Epidermal melanocyte (primary cell): ENCODE results near the gene SLC22A13.
"Not testable (repeated sequence)": the region's sequence is repeated elsewhere in the genome, so short reads cannot be mapped to it uniquely, and the experiment has no call there.

Experiments used
- DNase-seq: peaks from one replicate; pipeline ENCODE4 v3.0.0; 2011; ENCODE audit warnings: low spot score; ENCODE audit not compliant: insufficient read length

SLC22A13 gene

DNA sequence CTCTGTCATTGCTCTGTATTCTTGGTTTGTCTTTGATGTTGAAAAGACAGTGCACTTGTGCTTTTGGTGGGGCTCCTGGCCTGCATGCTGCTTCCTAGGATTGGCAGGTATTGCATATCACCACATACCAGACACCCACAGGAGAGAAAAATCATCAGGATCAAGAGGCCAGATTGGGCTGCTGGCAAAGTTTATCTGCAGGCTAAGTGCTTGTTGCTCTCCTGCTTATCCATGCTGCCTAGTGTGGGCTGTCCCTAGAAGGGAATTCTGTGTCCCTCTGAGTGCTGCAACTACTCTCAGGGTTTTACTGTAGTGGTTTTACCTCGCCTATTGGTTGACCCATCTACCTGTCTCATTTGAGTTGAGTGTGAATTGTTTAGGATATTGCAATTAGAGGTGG is 833 bp upstream of the SLC22A13 start:
- DNase-seq = no peak

DNA sequence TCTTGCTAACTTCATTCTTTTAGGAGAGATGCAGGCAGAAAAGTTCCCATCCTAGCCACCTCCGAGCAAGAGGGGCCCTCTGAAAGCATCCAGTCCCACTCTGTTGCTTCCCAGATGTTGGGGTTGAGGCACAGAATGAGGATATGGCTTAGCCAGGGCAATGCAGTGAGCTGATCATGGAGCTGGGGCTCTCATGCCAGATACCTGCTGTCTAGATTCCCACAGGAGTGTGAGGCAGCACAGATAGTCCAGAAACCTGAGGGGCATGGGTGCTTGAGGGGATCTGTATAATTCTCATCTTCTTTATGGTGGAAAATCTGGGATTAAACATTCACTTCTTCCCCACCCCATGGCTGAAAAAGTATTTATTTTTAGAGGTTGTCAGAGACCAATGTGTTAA is 1.2 kb downstream of the SLC22A13 start:
- no peak for DNase-seq

DNA sequence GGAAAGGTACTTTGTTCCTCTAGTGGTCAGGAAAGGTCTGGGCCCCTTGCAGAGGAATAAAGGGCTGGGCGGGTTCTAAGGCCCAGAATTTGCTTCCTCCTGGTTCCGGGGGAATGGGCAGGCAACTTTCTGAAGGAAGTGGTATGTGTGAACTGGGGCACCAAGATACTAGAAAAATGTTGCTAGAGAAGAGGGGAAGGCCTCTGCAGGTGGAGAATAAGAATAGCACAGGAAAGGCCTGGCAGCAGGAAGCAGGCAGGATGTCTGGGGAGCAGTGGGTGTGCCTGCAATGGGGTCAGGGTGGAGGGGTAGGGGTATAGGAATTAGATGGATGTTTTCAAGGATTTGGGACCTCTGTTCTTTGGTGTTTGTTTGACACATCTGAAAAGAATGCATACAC is 2.0 kb downstream of the SLC22A13 start:
- DNase-seq = no peak

DNA sequence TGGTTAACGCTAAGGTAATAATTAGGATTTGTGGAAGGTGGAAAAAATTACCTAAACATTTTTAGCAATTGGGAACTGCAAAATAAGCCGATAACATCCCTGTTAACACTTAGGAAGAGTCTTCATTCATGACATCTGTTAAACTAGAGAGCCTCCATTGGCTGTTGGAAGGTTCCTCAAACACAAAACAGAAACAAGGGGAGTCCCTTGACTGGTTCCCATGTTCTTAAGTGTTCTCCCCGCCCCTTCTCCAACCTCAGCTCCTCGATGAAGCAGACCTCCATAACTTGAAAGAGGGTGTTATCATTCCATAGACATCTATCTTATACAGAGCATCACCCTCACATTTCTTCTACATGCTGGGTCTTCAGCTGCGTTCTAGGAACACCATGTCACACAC is 2.5 kb downstream of the SLC22A13 start:
- no peak for DNase-seq

DNA sequence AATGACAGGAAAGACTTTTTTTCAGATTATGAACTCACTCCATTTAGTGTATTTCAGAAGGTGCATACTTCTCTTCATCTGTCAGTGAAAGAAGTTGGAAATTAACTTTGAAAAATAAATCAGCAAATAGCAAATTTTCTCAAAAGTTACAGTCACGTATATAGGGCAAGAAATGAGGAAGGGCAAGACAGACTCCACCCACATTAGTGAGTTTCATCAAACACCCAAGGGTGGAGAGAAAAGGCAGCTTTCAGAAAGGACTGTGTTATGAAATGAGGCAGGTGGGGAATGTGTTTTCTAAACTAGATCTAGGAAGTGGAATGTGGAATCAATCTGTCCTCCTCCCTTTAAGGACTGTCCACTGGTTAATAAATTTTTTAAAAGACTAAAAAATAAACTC is 2.9 kb downstream of the SLC22A13 start:
- DNase-seq = no peak

DNA sequence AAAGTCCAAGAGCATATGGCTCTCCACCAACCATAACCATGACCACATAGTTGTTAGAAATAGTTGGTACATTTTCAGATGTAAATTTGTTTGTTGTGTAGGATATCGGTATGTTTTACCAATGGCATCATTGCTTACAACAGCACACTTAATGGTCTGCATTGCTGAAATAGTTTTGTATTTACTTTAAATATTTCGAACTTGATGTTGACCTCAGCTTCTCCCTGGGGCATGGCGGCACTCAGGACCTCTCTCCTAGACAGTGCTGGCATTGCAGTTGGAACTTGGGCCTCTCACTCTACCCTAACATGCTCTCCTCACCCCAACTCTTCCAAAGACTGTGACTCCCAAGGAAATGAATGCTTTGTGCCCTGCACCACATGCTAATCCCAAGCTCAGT is 5.0 kb downstream of the SLC22A13 start:
- no peak for DNase-seq

DNA sequence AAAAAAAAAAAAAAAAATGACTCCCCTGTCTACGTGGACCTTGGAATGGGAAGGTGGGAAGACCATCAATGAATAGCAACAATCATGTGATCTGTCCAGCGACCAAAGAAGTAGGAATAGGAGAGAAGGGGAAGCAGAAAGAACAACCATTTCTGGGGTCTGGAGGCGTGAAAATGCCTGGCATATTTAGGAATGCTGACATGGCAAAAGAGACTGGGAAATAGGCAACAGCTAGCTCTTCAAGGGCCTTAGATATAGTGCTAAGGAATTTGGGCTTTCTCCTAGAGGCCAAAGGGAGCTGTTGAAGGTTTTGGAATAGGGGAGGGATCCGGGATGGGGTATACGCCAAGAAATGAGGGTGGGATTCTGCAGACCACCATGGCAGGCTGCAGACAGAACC is 5.9 kb downstream of the SLC22A13 start:
- no peak for DNase-seq

DNA sequence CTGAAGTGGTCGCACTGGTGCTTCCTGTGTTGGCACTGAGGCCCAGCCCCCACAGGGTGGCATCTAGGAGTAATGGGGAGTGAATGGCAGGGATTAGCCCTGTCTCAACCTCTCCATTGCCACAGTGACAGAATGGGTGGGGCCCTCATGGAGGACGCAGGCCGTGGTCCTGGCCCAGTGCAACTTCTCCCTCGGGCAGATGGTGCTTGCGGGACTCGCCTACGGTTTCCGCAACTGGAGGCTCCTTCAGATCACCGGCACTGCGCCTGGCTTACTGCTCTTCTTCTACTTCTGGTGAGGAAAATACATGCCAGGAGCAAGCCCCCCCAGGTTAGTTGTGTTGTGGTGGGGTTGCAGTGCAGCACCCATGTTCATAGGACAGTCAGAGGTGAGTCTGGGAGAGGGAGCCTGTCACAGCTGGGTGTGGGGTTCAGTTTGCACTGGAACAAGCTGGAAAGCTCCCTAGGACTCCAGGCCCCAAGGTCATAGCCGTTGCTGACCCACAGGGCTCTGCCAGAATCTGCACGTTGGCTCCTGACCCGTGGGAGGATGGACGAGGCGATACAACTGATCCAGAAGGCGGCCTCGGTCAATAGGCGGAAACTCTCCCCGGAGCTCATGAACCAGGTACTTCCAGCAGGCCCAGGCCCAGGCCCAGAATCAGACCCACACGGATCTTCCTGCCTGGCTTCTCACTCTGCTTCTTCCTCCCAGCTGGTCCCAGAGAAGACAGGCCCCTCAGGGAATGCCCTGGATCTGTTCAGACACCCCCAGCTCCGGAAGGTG is 9.4 kb downstream of the SLC22A13 start:
- no peak for DNase-seq

DNA sequence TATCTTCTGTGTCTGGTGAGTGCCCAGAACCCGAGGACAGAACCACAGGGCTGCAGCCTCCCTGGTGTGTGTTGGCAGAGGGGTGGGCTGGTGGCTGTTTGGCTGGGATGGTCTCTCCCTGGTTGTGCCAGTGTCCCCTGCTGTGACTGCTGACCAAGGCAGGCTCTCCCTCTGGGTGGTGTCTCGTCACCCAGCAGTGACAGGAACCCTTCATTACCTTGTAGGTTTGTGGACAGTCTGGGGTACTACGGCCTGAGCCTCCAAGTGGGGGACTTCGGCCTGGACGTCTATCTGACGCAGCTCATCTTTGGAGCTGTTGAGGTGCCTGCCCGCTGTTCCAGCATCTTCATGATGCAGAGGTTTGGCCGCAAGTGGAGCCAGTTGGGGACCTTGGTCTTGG is 10.0 kb downstream of the SLC22A13 start:
- no peak for DNase-seq

DNA sequence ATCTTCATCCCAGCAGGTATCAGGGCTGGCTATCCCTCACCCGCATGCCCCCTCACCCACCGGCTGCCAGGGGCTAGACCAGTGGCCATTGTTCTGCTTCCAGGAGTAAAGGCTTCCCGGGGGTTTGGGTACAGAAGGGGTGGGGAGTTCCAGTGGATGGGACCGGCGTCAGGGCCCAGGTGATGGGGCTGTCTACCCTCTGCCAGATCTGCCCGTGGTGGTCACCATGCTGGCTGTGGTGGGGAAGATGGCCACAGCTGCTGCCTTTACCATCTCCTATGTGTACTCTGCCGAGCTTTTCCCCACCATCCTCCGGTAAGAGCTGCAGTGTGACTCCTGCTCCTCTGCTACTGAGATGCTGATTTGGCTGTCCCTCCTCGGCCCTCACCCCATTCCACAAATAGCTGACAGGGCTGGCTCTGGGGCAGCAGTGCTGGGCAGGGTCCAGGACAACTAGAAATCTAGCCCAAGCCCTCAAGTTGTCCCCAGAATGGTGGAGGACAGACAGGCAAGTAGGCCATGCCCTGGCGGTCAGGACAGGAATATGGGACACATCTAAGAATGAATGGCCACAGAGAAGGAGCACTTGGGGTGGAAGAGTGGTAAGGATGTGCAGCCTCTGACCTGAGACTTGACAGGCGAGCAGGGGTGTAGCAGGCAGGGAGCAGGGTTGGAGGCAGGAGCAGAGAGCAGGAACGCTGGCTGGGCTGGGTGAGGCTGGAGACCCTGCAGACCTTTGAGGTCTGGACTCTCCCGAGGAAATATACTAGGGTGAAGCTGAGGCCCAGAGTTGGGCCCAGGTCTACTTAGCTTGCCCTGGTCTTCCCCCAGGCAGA is 10.7 kb downstream of the SLC22A13 start:
- no peak for DNase-seq

DNA sequence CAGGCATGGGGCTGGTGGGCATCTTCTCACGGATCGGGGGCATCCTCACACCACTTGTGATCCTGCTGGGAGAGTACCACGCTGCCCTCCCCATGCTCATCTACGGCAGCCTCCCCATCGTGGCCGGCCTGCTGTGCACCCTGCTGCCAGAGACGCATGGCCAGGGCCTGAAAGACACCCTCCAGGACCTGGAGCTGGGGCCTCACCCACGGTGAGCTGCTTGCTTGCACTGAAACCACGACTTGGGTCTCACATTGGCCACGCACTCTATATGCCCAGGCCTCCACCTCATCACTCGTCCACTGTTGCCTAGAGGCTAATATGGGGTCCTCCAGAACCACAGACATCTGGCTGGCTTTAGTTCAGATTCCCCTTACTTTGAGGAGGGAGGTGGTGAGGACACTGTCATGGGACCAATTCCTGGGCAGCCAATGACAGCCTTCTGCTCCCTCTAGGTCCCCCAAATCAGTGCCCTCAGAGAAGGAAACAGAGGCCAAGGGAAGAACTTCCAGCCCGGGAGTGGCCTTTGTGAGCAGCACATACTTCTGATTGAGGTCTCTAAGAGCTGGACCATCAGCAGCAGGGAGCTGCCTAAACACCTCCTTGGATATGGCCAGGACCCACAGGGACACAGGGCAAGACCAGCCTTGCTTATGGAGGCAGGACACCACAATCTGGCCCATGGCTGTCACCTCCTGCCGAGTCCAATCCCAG is 11.5 kb downstream of the SLC22A13 start:
- no peak for DNase-seq

DNA sequence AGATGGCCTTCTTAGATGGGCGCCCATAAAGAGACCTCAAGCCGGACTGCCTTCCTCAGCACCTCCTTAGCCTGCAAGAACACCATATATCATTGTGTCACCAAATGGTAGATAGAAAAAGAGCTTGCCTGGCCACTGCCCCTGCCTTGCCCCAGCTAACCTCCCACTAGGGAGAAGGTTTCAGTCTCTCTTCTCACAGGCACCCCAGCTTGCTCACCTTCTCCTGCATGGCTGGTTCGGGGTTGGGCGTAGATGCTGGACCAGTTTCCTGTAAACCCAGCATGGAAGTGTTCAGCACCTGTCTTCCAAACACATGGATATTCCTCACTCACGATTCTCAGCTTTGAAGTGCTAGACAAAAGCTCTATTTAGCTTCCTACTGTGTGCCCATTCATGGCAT is 13.2 kb downstream of the SLC22A13 start:
- no peak for DNase-seq

DNA sequence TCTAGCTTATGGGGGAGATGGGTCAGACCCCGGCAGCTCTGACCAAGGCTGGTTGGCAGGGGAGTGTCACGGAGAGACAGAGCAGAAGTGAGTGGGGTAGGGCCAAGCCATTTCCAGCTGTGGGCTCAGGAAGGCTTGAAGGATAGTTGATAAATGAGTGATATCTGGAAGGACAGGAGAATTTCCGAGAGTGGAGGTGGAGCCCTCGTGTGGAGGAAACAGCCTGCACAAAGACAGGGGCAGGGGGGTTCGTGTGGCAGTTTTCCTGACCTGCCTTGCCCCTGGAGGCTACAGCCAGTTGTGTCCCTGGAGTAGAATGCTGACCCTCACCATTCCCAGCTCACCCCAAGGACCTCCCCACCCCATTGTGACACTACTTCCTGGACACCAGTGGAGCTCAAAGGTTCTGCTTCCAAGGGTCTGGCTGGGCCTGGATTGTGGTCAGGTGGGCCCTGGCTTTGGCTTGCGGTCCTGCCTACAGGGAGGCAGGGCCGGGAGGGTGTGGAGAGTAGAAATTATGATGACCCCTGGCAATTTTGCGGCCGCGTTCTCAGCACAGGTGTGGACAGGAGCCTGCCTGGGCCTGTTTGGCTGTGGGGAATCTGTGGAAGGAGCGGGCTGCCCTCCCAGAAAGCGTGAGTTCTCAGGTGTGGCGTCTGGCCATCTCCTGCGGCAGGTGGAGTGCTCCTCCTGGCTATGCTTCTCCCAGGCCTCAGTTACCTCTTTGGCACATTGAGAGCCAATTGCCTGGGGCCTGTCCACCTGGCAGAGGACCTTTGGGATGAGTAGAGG is 16.5 kb downstream of the SLC22A13 start, which contains the start of gene SLC22A14:
Gene SLC22A14 (plus strand): TSS at position 400 of the 792 bp plus-strand sequence. CDS start 23,733 bp downstream, outside the sequence.
- no peak for DNase-seq

DNA sequence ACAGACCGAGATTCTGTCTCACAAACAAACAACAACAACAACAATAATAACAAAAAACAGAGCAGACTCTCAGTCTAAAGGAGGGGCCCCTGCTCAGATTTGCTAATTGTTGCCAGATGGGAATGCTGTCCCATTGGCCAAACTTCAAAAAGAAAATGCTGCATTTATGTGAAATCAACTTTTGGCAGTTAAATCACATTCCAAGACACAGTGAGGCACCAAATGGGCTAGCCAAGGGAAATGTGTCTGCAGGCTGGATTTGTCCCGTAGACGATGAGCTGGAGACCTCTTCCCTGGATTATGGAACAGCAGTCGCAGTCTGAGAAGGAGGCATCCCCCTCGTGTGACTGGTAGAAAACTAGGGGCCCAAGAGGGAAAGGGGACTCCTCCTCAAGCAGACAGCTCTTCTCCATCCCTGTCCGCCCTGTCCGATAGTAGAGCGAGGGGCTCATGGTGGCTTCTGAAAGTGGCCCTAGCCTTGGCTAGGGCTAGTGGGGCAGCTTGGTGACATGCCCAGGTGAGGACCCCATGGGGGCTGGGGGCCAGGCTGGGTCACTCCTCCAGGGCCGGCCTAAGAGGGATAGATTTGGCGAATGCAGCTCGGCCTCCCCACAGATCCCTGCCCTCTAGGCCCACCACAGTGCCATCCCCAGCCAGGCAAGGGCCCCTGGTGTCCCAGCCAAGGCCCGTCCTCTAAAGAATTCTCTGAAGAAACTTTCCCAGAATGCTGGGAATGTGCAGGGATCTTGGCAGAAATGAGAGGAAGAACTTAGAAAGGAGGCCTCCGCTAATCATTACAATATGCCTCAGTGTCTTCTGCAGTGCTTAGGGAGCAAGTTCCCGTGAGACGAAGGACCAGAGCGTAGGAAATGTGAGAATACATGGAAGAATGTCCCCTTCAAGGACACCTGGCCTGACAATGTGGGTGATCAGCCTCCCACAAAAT is 18.5 kb downstream of the SLC22A13 start:
- no peak for DNase-seq

DNA sequence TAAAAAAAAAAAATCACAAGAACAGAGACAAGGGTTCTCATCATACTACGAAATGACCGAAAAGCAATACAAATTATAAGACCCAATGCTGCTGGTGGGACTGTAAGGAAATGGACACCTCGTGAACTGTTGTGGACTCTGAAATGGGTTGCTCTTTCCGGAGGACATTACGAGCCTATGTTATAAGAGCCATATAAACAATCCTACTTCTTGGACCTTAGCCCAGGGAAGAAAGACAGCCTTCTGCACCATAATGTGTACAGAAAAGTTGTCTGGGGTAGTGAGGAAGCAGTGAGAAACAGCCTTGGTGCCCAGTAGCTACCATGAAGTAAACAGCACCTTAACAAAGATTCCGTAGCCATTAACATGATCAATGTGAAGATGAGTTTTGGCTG is 19.1 kb downstream of the SLC22A13 start:
- DNase-seq = no peak

DNA sequence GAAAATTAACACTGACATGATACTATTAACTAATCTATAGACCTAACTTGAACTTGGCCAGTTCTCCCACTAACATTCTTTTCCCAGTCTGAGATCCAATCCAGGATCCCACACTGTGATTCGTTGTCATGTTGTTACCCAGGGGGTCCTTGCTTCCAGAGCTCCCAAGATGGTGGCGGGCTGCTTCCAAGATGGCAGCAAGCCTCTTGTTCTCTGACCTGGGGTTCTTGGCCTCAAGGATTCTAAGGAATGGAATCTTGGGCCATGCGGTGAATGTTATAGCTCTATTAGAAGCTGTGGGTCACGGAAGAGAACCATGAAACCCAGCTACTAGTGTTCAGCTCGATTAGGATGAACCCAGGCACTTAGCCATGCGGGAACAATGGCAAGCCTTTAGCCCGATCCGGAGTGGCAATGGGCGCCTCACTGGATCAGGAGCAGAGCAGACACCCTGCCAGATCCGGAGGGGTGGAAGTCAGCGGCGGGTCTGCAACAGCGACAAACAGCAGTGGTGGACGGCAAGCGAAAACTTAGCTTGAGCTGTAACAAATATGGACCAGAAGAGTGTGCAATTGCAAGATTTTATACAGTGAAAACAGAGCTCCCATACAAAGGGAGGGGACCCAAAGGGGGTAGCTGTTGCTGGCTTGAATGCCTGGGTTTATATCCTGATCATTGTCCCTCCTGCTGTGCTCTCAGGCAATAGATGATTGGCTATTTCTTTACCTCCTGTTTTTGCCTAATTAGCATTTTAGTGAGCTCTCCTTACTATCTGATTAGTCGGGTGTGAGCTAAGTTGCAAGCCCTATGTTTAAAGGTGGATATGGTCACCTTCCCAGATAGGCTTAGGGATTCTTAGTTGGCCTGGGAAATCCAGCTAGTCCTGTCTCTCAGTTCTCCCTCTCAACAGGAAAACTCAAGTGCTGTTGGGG is 23.9 kb downstream of the SLC22A13 start:
- not testable (repeated sequence) for DNase-seq

DNA sequence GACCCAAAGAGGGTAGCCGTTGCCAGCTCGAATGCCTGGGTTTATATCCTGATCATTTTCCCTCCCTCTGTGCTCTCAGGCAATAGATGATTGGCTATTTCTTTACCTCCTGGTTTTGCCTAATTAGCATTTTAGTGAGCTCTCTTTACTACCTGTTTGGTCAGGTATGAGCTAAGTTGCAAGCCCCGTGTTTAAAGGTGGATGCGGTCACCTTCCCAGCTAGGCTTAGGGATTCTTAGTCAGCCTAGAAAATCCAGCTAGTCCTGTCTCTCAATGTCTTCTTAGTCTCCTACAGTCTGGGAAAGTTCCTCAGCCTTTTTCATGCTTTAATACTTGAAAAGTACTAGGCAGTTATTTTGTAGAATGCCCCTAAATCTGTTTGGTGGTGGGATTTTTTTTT is 31.4 kb downstream of the SLC22A13 start:
- DNase-seq = not testable (repeated sequence)

DNA sequence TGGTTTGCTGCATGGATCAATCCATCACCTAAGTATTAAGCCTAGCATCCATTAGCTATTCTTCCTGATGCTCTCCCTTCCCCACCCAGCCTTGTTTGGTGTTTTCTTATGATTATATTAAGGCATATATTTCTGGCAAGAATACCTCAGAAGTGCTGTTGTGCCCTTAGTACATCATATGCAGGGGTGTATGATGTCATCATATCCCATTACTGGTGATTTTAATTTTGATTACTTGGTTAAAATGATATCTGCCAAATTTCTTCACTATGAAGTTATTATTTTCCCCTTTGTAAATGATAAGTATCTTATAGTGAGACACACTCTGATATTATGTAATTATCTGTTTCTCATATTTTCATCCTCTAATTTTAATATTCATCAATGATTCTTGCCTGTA is 31.9 kb downstream of the SLC22A13 start:
- no peak for DNase-seq
